H1 (cell line): ENCODE results near the gene ATP11A. TPM values are rescaled to one million over a fixed set of nuclear protein-coding genes. Genes with fewer than 3 reads are reported as not detected.

Experiments
- CTCF ChIA-PET: fragments of 300-600 bp; sonication (Branson Sonifier 250); formaldehyde crosslinking; loops from one replicate; lab custom pipeline; 2021; ENCODE audit not compliant: partially characterized antibody; lab: Charles Lee
- POLR2A ChIA-PET: fragments of 300-600 bp; sonication (Branson Sonifier 250); formaldehyde crosslinking; loops from one replicate; lab custom pipeline; 2021; ENCODE audit warnings: inconsistent platforms; ENCODE audit not compliant: partially characterized antibody; lab: Charles Lee
- DNase-seq, 2 experiments: peaks; one replicate each; pipeline versions ENCODE4 v3.0.0 to v3.0.0-alpha.2; 2010 to 2022; ENCODE audit warnings: low spot score in 2 of 2, low read depth in 1 of 2, mixed read lengths in 1 of 2
- FAIRE-seq: peaks from 2 replicates; lab custom pipeline; 2011; peaks lifted over from hg19 to GRCh38; lab: Jason Lieb, UNC
- H2AFZ ChIP-seq: 2 replicates; pipeline ENCODE4 v1.8.1; 2012; ENCODE audit warnings: low read length, inconsistent platforms
- H2AK5ac ChIP-seq: 2 replicates; pipeline ENCODE4 v1.6.1; 2013; ENCODE audit warnings: low read depth, low read length
- H2BK120ac ChIP-seq: replicated peaks from 2 replicates; pipeline ENCODE3; 2013; ENCODE audit warnings: low read depth, low read length, inconsistent platforms
- H2BK12ac ChIP-seq: 2 replicates; pipeline ENCODE4 v1.6.1; 2013; ENCODE audit warnings: low read depth, low read length
- H2BK15ac ChIP-seq: 2 replicates; pipeline ENCODE4 v1.6.1; 2013; ENCODE audit warnings: low read length
- H2BK20ac ChIP-seq: 2 replicates; pipeline ENCODE4 v1.6.1; 2013; ENCODE audit warnings: low read length
- H2BK5ac ChIP-seq: 2 replicates; pipeline ENCODE4 v1.6.1; 2013; ENCODE audit warnings: low read depth, low read length
- H3K14ac ChIP-seq: 2 replicates; pipeline ENCODE4 v1.6.1; 2013; ENCODE audit warnings: inconsistent platforms; ENCODE audit not compliant: insufficient read length
- H3K18ac ChIP-seq: 2 replicates; pipeline ENCODE4 v1.6.1; 2013; ENCODE audit warnings: low read length; ENCODE audit errors: extremely low read depth
- H3K23ac ChIP-seq: 2 replicates; pipeline ENCODE4 v1.6.1; 2013; ENCODE audit warnings: inconsistent platforms; ENCODE audit not compliant: insufficient read length
- H3K23me2 ChIP-seq: 2 replicates; pipeline ENCODE4 v1.6.1; 2013; ENCODE audit warnings: low read depth, low read length
- H3K27ac ChIP-seq: 2 replicates; pipeline ENCODE4 v1.6.1; 2011; ENCODE audit warnings: low read depth, low read length, inconsistent platforms
- H3K27me3 ChIP-seq, 4 experiments: replicated peaks in 1 of 4; 1 replicate in 1 of 4; 2 replicates in 3 of 4; pipeline versions ENCODE4 v1.6.1 to v1.8.1; 2011 to 2013; ENCODE audit warnings: low read length in 3 of 4, mild to moderate bottlenecking in 3 of 4, inconsistent platforms in 2 of 4, mixed read lengths in 2 of 4, moderate library complexity in 1 of 4; ENCODE audit not compliant: control insufficient read depth in 3 of 4, insufficient read depth in 3 of 4; ENCODE audit errors: extremely low read depth in 1 of 4
- H3K36me3 ChIP-seq, 4 experiments: 2 replicates each; pipeline versions ENCODE4 v1.6.1 to v1.8.1; 2011 to 2013; ENCODE audit warnings: mild to moderate bottlenecking in 4 of 4, low read length in 3 of 4, moderate library complexity in 2 of 4, control low read depth in 1 of 4, inconsistent platforms in 1 of 4; ENCODE audit not compliant: insufficient read depth in 4 of 4, control insufficient read depth in 2 of 4
- H3K4ac ChIP-seq: replicated peaks from 2 replicates; pipeline ENCODE3; 2013; ENCODE audit warnings: low read length, low read depth, mixed read lengths, inconsistent platforms; ENCODE audit not compliant: insufficient read length
- H3K4me1 ChIP-seq, 4 experiments: replicated peaks in 1 of 4; 1 replicate in 1 of 4; 2 replicates in 3 of 4; pipeline versions ENCODE4 v1.6.1 to v1.8.1; 2011 to 2013; ENCODE audit warnings: low read length in 3 of 4, inconsistent platforms in 2 of 4, mixed read lengths in 1 of 4; ENCODE audit not compliant: insufficient read depth in 4 of 4, control insufficient read depth in 3 of 4
- H3K4me2 ChIP-seq, 2 experiments: 2 replicates each; pipeline versions ENCODE4 v1.6.1 to v1.8.1; 2011 to 2013; ENCODE audit warnings: low read depth in 2 of 2, low read length in 2 of 2, control low read depth in 1 of 2, inconsistent platforms in 1 of 2, mild to moderate bottlenecking in 1 of 2; ENCODE audit not compliant: insufficient read depth in 1 of 2
- H3K4me3 ChIP-seq, 4 experiments: fragments of 200-600, 300-600 bp in 1 of 4; sonication (generic), shearing (Covaris generic), sonication (Bioruptor Twin) in 1 of 4; 2 replicates each; pipeline versions ENCODE4 v1.5.1 to v1.8.1; 2011 to 2016; ENCODE audit warnings: low read length in 4 of 4, low read depth in 3 of 4, control low read depth in 2 of 4, inconsistent platforms in 2 of 4, mild to moderate bottlenecking in 2 of 4, mixed read lengths in 1 of 4, moderate library complexity in 1 of 4; ENCODE audit not compliant: insufficient read depth in 2 of 4; ENCODE audit errors: extremely low read depth in 1 of 4
- H3K56ac ChIP-seq: replicated peaks from 2 replicates; pipeline ENCODE3; 2013; ENCODE audit warnings: low read depth, mild to moderate bottlenecking, mixed read lengths, low read length, inconsistent platforms; ENCODE audit not compliant: insufficient read length
- H3K79me1 ChIP-seq: 2 replicates; pipeline ENCODE4 v1.6.1; 2013; ENCODE audit warnings: low read depth, low read length, control low read depth
- H3K79me2 ChIP-seq, 2 experiments: 2 replicates each; pipeline versions ENCODE4 v1.6.1 to v1.8.1; 2012 to 2013; ENCODE audit warnings: low read length in 2 of 2, mild to moderate bottlenecking in 2 of 2, inconsistent platforms in 1 of 2; ENCODE audit not compliant: insufficient read depth in 2 of 2, control insufficient read depth in 1 of 2
- H3K9ac ChIP-seq, 4 experiments: replicated peaks in 1 of 4; 1 replicate in 1 of 4; 2 replicates in 3 of 4; pipeline versions ENCODE4 v1.6.1 to v1.8.1; 2011 to 2013; ENCODE audit warnings: low read depth in 3 of 4, low read length in 3 of 4, control low read depth in 2 of 4, mild to moderate bottlenecking in 2 of 4, moderate library complexity in 2 of 4, inconsistent platforms in 1 of 4; ENCODE audit errors: extremely low read depth in 1 of 4
- H3K9me3 ChIP-seq, 2 experiments: 2 replicates each; pipeline versions ENCODE4 v1.6.1 to v1.8.1; 2012 to 2013; ENCODE audit warnings: mild to moderate bottlenecking in 2 of 2, moderate library complexity in 2 of 2, control low read depth in 1 of 2, inconsistent platforms in 1 of 2, low read depth in 1 of 2, low read length in 1 of 2, mixed read lengths in 1 of 2; ENCODE audit not compliant: insufficient read depth in 2 of 2
- H4K20me1 ChIP-seq, 2 experiments: replicated peaks in 1 of 2; 2 replicates each; pipeline versions ENCODE3 to v1.8.1; 2011 to 2013; ENCODE audit warnings: inconsistent platforms in 2 of 2, low read length in 2 of 2, mild to moderate bottlenecking in 1 of 2; ENCODE audit not compliant: insufficient read depth in 2 of 2, control insufficient read depth in 1 of 2
- H4K5ac ChIP-seq: 2 replicates; pipeline ENCODE4 v1.6.1; 2013; ENCODE audit warnings: low read length, low read depth, mixed read lengths, inconsistent platforms; ENCODE audit not compliant: insufficient read length
- H4K8ac ChIP-seq: 2 replicates; pipeline ENCODE4 v1.8.0; 2013; ENCODE audit warnings: mild to moderate bottlenecking, moderate library complexity, low read length, inconsistent platforms; ENCODE audit not compliant: insufficient read depth; ENCODE audit errors: extremely low read depth
- H4K91ac ChIP-seq: replicated peaks from 2 replicates; pipeline ENCODE3; 2013; ENCODE audit warnings: low read length, mixed read lengths, inconsistent platforms; ENCODE audit not compliant: insufficient read length
- MAFK ChIP-seq: IDR thresholded peaks from 2 replicates; pipeline ENCODE4 v1.6.1; 2012; ENCODE audit warnings: low read depth, mild to moderate bottlenecking, improper control_type of control experiment, low read length
- RAD21 ChIP-seq, 2 experiments: IDR thresholded peaks in 1 of 2; conservative IDR thresholded peaks in 1 of 2; 2 replicates each; pipeline ENCODE4 v1.6.1; 2011; ENCODE audit warnings: low read depth in 2 of 2, low read length in 2 of 2, improper control_type of control experiment in 1 of 2, inconsistent platforms in 1 of 2, mild to moderate bottlenecking in 1 of 2, moderate library complexity in 1 of 2
- TBP ChIP-seq: IDR thresholded peaks from 2 replicates; pipeline ENCODE4 v1.6.1; 2011; ENCODE audit warnings: low read depth, low read length, improper control_type of control experiment
- WGBS, 2 experiments: shearing (Covaris generic) in 1 of 2; methylation state at CpG; one replicate each; pipeline versions ENCODE4 v1.1.6 to v1.1.7; 2013 to 2015; ENCODE audit warnings: low lambda C conversion rate in 2 of 2, mixed read lengths in 2 of 2, inconsistent platforms in 1 of 2, low coverage in 1 of 2, missing lambda C conversion rate in 1 of 2; ENCODE audit not compliant: insufficient replicate concordance in 2 of 2, insufficient coverage in 1 of 2, insufficient read length in 1 of 2; ENCODE audit errors: extremely low coverage in 1 of 2, missing lambda C conversion rate in 1 of 2; 5-methylcytosine and 5-hydroxymethylcytosine counted together
- polyA plus RNA-seq, 7 experiments: library from polyadenylated mRNA; depleted of rRNA in 3 of 7; stranded (reverse) in 5 of 7; unstranded in 2 of 7; fragments of >200 nt in 5 of 7; fragments of 200-250 nt in 2 of 7; gene quantifications; 1 replicate in 5 of 7; 2 replicates in 1 of 7; 4 replicates in 1 of 7; pipeline versions ENCODE4 v1.2.1 to v1.2.3, GENCODE V29; 2011 to 2013; ENCODE audit warnings: missing spikeins in 2 of 7, mixed read lengths in 2 of 7
- total RNA-seq: library from RNA; stranded (reverse); fragmentation: NEBNext Ultra II Directional; extraction: Animal tissue kit (Norgen Biotek cat#: 25700); gene quantifications from 2 replicates; pipeline ENCODE4 v1.2.1, GENCODE V29; 2021

ATP11A gene
- total and polyA plus RNA-seq, 2 of the 8 experiments (the other 6 are each of a cell fraction or from before 2014, with no cell fraction given), result 28.8 to 72.9 TPM

DNA sequence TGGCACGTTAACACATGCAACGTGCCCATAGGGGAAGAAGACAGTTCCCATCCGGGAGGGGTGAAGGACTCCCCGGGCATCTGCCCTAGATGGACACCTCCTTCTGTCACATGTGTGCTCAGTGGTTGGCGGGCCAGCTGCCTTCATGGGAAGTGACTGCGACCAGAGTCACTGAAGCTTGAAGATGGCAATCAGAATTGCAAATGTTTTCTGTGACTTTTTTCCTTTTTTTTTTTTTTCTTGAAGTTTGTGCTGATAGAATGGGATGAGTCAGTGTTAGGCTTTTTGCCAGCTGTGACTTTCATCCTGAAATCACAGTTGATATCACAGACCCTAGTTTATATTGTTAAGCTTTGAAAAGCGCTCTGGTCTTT is 170.0 kb downstream of the ATP11A start:
- no peak overlapping the region for H3K23ac ChIP-seq
- H2BK20ac ChIP-seq, result no peak overlapping the region
- H3K4me2 ChIP-seq, result no peak overlapping the region
- no peaks in the 10 kb centered on the region for H3K23me2 ChIP-seq
- no peak overlapping the region for H3K9ac ChIP-seq
- no peaks in the 10 kb centered on the region; a peak in 1 of 4 replicates for H3K9me3 ChIP-seq
- H4K8ac ChIP-seq, result no peak overlapping the region
- H3K79me1 ChIP-seq, result no peaks in the 10 kb centered on the region
- FAIRE-seq (no peak), DNase-seq (no peak)
- no peak overlapping the region for H2BK12ac ChIP-seq
- no peaks in the 10 kb centered on the region for H3K4me1 ChIP-seq
- H3K14ac ChIP-seq, result no peak overlapping the region
- peaks cover 7 to 57% (median 39%) of the 10 kb centered on the region in 4 experiments; a peak in 7 of 8 replicates for H3K36me3 ChIP-seq
- H3K4ac ChIP-seq, result no peak overlapping the region
- no peak overlapping the region for H3K4me3 ChIP-seq
- no peak overlapping the region for H2AFZ ChIP-seq
- H2BK5ac ChIP-seq, result no peak overlapping the region
- peaks cover 0 to 4% of the 10 kb centered on the region in 2 experiments for H4K20me1 ChIP-seq
- H3K18ac ChIP-seq, result no peak overlapping the region
- no peaks in the 10 kb centered on the region for H3K27me3 ChIP-seq
- H2BK15ac ChIP-seq, result no peak overlapping the region
- H2AK5ac ChIP-seq, result no peak overlapping the region
- CTCF ChIA-PET, result interaction anchor here (1.0 to 1.6 kb wide), 3 partner anchors 15 to 185 kb away, joined by 3 to 5 read pairs (median 3); no protein-coding TSS in a partner anchor
- H3K56ac ChIP-seq, result no peak overlapping the region
- H2BK120ac ChIP-seq, result no peak overlapping the region
- WGBS, 2 experiments, result 95% methylated on average over 7 of the region's 7 CpGs; no CpG with 5 or more reads in 1 of the 2 experiments
- no peak overlapping the region for H3K27ac ChIP-seq
- H3K79me2 ChIP-seq, result no peaks in the 10 kb centered on the region
- no peak overlapping the region for H4K91ac ChIP-seq
- H4K5ac ChIP-seq, result no peak overlapping the region
- POLR2A ChIA-PET, result no interaction called here
- no peak for TF ChIP-seq RAD21 (IDR thresholded peaks at IDR 0.05 in 1 of 2, conservative IDR thresholded peaks at IDR 0.05 in 1 of 2; ENCODE audit: low read depth in 2 of 2, low read length in 2 of 2)
- TF ChIP-seq TBP, result no peak
- TF ChIP-seq MAFK, result no peak
